Measurements from ENCODE around the gene TSPAN5. TPM values are rescaled to one million over a fixed set of nuclear protein-coding genes. Genes with fewer than 3 reads are reported as not detected.

Gene TSPAN5
- polyA plus RNA-seq, 1 of the 3 experiments (the other 2 are of a cell fraction) = 38.6 TPM

GRCh38 chr4:98446499-98447375, 211.7 kb downstream of the TSPAN5 start:
- Histone ChIP-seq H3K9me3 (no peaks in the 10 kb centered on the region), H3K4me3 (ENCODE audit: low read depth in 2 of 2, low read length in 1 of 2) (no peak overlapping the region), H3F3A (replicated peaks; ENCODE audit: insufficient read depth) (no peaks in the 10 kb centered on the region), H3K4me1 (ENCODE audit: control insufficient read depth in 1 of 2, insufficient read depth in 2 of 2, low read depth in 1 of 2, low read length in 1 of 2) (peaks cover 0 to 6% of the 10 kb centered on the region in 2 experiments; a peak in 1 of 4 replicates), H4K20me1 (ENCODE audit: insufficient read depth) (no peaks in the 10 kb centered on the region), H3K27ac (ENCODE audit: low read depth in 2 of 2, low read length in 1 of 2) (no peak overlapping the region), H3K4me2 (no peak overlapping the region), H3K36me3 (replicated peaks in 1 of 2; ENCODE audit: control insufficient read depth in 1 of 2, insufficient read depth in 2 of 2, low read length in 1 of 2) (peaks cover 15 to 17% of the 10 kb centered on the region in 2 experiments), H3K9ac (no peak overlapping the region), H3K79me2 (ENCODE audit: insufficient read depth) (no peaks in the 10 kb centered on the region), H3K9me2 (no peaks in the 10 kb centered on the region), H3K27me3 (ENCODE audit: insufficient read depth) (no peaks in the 10 kb centered on the region), H2AFZ (ENCODE audit: low read depth) (no peak overlapping the region)
- TF ChIP-seq GATA2 (CRISPR knock-in tag; IDR thresholded peaks at IDR 0.05) (no peak), REST (IDR thresholded peaks at IDR 0.05; ENCODE audit: low read depth, low read length) (no peak), CTCF (IDR thresholded peaks at IDR 0.05) (no peak), MEF2A (IDR thresholded peaks at IDR 0.05; ENCODE audit: borderline replicate concordance, low read depth) (no peak), FOXM1 (IDR thresholded peaks at IDR 0.05; ENCODE audit: low read depth) (no peak), EZH2phosphoT487 (IDR thresholded peaks at IDR 0.05; ENCODE audit: borderline replicate concordance, low read depth) (no peak)
- ChIA-PET CTCF (interaction anchor here (0.7 kb wide), 1 partner anchor 287 kb away, joined by 3 read pairs; no protein-coding TSS in a partner anchor), POLR2A (no interaction called here)
- no peak for DNase-seq
- WGBS (ENCODE audit: low lambda C conversion rate) = 93% methylated on average over 10 of the region's 10 CpGs

DNA sequence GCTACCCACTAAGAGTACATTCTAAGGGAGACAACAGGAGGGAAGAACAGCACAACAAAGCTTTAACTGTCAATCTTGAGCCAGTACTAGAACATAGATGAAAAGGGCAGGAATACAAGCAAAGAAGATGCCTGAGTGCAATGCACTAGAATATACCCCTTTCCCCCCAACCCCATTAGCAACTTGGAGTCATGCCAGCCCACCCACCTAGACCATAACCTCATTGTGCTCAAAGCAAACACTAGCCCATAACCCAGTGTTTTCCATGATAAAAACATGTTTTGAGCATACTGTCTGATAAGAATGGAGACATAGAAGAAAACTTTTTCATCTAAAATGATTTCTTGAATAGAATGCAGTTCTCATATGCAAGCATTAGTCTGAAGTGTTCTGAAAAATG, 214.0 kb downstream of the TSPAN5 start:
- H3K36me3 ChIP-seq (replicated peaks in 1 of 2; ENCODE audit: control insufficient read depth in 1 of 2, insufficient read depth in 2 of 2, low read length in 1 of 2) = peaks cover 23 to 24% of the 10 kb centered on the region in 2 experiments
- H3K79me2 ChIP-seq (ENCODE audit: insufficient read depth) = no peaks in the 10 kb centered on the region
- H3K9me2 ChIP-seq = no peaks in the 10 kb centered on the region
- no peak for DNase-seq
- no peak overlapping the region for H3K4me2 ChIP-seq
- H4K20me1 ChIP-seq (ENCODE audit: insufficient read depth) = no peaks in the 10 kb centered on the region
- CTCF ChIA-PET = no interaction called here
- peaks cover 0 to 6% of the 10 kb centered on the region in 2 experiments; a peak in 1 of 4 replicates for H3K4me1 ChIP-seq (ENCODE audit: control insufficient read depth in 1 of 2, insufficient read depth in 2 of 2, low read depth in 1 of 2, low read length in 1 of 2)
- H2AFZ ChIP-seq (ENCODE audit: low read depth) = no peak overlapping the region
- H3K27ac ChIP-seq (ENCODE audit: low read depth in 2 of 2, low read length in 1 of 2) = no peak overlapping the region
- no peaks in the 10 kb centered on the region for H3K27me3 ChIP-seq (ENCODE audit: insufficient read depth)
- H3K9me3 ChIP-seq = no peaks in the 10 kb centered on the region
- TF ChIP-seq MXI1 (IDR thresholded peaks at IDR 0.05; ENCODE audit: low read depth, low read length) = no peak
- TF ChIP-seq, protein P1, sequence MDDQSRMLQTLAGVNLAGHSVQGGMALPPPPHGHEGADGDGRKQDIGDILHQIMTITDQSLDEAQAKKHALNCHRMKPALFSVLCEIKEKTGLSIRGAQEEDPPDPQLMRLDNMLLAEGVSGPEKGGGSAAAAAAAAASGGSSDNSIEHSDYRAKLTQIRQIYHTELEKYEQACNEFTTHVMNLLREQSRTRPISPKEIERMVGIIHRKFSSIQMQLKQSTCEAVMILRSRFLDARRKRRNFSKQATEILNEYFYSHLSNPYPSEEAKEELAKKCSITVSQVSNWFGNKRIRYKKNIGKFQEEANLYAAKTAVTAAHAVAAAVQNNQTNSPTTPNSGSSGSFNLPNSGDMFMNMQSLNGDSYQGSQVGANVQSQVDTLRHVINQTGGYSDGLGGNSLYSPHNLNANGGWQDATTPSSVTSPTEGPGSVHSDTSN (IDR thresholded peaks at IDR 0.05) = no peak
- H3K4me3 ChIP-seq (ENCODE audit: low read depth in 2 of 2, low read length in 1 of 2) = no peak overlapping the region
- POLR2A ChIA-PET = no interaction called here
- no peak overlapping the region for H3K9ac ChIP-seq
- no peaks in the 10 kb centered on the region for H3F3A ChIP-seq (replicated peaks; ENCODE audit: insufficient read depth)

All from SK-N-SH (cell line).